H1 (cell line): ENCODE data around the gene MAGOHB.

Source experiments
- ATF3 ChIP-seq: IDR thresholded peaks from 2 replicates; pipeline ENCODE4 v1.6.1; 2011; ENCODE audit warnings: low read depth, mild to moderate bottlenecking, low read length; ENCODE audit not compliant: insufficient read depth
- BRCA1 ChIP-seq: IDR thresholded peaks from 2 replicates; pipeline ENCODE4 v1.6.1; 2012; ENCODE audit warnings: low read depth, low read length, improper control_type of control experiment
- CHD2 ChIP-seq: IDR thresholded peaks from 2 replicates; pipeline ENCODE4 v1.6.1; 2012; ENCODE audit warnings: low read length, improper control_type of control experiment
- CTCF ChIP-seq, 3 experiments: IDR thresholded peaks; 1 replicate in 2 of 3; 2 replicates in 1 of 3; pipeline versions ENCODE4 v1.5.1 to v1.6.1; 2011; ENCODE audit warnings: low read length in 3 of 3, mild to moderate bottlenecking in 3 of 3, inconsistent platforms in 2 of 3, low read depth in 1 of 3, moderate library complexity in 1 of 3; ENCODE audit not compliant: insufficient read depth in 1 of 3; ENCODE audit errors: control extremely low read depth in 1 of 3
- EGR1 ChIP-seq: IDR thresholded peaks from 2 replicates; pipeline ENCODE4 v1.6.1; 2011; ENCODE audit warnings: low read depth, low read length, borderline replicate concordance
- GTF2F1 ChIP-seq: IDR thresholded peaks from 2 replicates; pipeline ENCODE4 v1.6.1; 2012; ENCODE audit warnings: low read depth, low read length, improper control_type of control experiment, borderline replicate concordance
- MAFK ChIP-seq: IDR thresholded peaks from 2 replicates; pipeline ENCODE4 v1.6.1; 2012; ENCODE audit warnings: low read depth, mild to moderate bottlenecking, improper control_type of control experiment, low read length
- MAX ChIP-seq: IDR thresholded peaks from 2 replicates; pipeline ENCODE4 v1.6.1; 2012; ENCODE audit warnings: inconsistent platforms
- POLR2A ChIP-seq, 2 experiments: IDR thresholded peaks; 1 replicate in 1 of 2; 2 replicates in 1 of 2; pipeline ENCODE4 v1.6.1; 2011; ENCODE audit warnings: low read depth in 2 of 2, low read length in 2 of 2, mild to moderate bottlenecking in 2 of 2; ENCODE audit errors: control extremely low read depth in 1 of 2
- POLR2AphosphoS5 ChIP-seq: IDR thresholded peaks from 2 replicates; pipeline ENCODE4 v1.6.1; 2011; ENCODE audit warnings: low read depth, low read length
- POU5F1 ChIP-seq: IDR thresholded peaks from 2 replicates; pipeline ENCODE4 v1.6.1; 2011; ENCODE audit warnings: low read depth, mild to moderate bottlenecking, low read length, moderate library complexity
- RAD21 ChIP-seq, 2 experiments: IDR thresholded peaks in 1 of 2; conservative IDR thresholded peaks in 1 of 2; 2 replicates each; pipeline ENCODE4 v1.6.1; 2011; ENCODE audit warnings: low read depth in 2 of 2, low read length in 2 of 2, improper control_type of control experiment in 1 of 2, inconsistent platforms in 1 of 2, mild to moderate bottlenecking in 1 of 2, moderate library complexity in 1 of 2

GRCh38 chr12:10638728-10639127 lies 25.3 kb upstream of the MAGOHB start:
- no peak for TF ChIP-seq POLR2AphosphoS5
- no peak for TF ChIP-seq RAD21 (IDR thresholded peaks at IDR 0.05 in 1 of 2, conservative IDR thresholded peaks at IDR 0.05 in 1 of 2; ENCODE audit: low read depth in 2 of 2, low read length in 2 of 2)
- TF ChIP-seq GTF2F1, result no peak
- TF ChIP-seq BRCA1, result no peak
- TF ChIP-seq CTCF (IDR thresholded peaks at IDR 0.05; ENCODE audit: control extremely low read depth in 1 of 3, insufficient read depth in 1 of 3, low read depth in 1 of 3, low read length in 3 of 3), result no peak
- no peak for TF ChIP-seq POLR2A (IDR thresholded peaks at IDR 0.05; ENCODE audit: control extremely low read depth in 1 of 2, low read depth in 2 of 2, low read length in 2 of 2)
- no peak for TF ChIP-seq POU5F1
- TF ChIP-seq ATF3, result no peak
- TF ChIP-seq MAFK, result no peak
- no peak for TF ChIP-seq MAX
- TF ChIP-seq EGR1, result no peak
- TF ChIP-seq CHD2, result no peak
